HepG2 (cell line): ENCODE data around the gene TEX19. TPM values are rescaled to one million over a fixed set of nuclear protein-coding genes. Genes with fewer than 3 reads are reported as not detected.

Experiments
- ATAD3A ChIP-seq: sonication (generic); formaldehyde crosslinking; IDR thresholded peaks from 2 replicates; pipeline ENCODE4 v1.4.0; 2020; ENCODE audit warnings: missing genetic modification reagents
- CBX2 ChIP-seq, 2 experiments: fragments of 200-600 bp in 1 of 2; sonication (generic); formaldehyde crosslinking in 1 of 2; IDR thresholded peaks; 2 replicates each; pipeline versions ENCODE4 v1.7.0 to v1.8.1; 2018 to 2022; ENCODE audit warnings: low read depth in 2 of 2, low read length in 1 of 2, mild to moderate bottlenecking in 1 of 2, missing genetic modification reagents in 1 of 2
- CEBPG ChIP-seq: IDR thresholded peaks from 2 replicates; pipeline ENCODE4 v1.6.1; 2016
- CENPT ChIP-seq: sonication (generic); formaldehyde crosslinking; IDR thresholded peaks from 2 replicates; pipeline ENCODE4 v1.8.0; 2022; ENCODE audit warnings: low read depth, mild to moderate bottlenecking, moderate library complexity, missing genetic modification reagents
- NR2F1 ChIP-seq, 2 experiments: fragments of 450-650 bp in 1 of 2; formaldehyde crosslinking in 1 of 2; IDR thresholded peaks; 2 replicates each; pipeline versions ENCODE4 v1.5.0 to v1.6.1; 2016 to 2020; ENCODE audit warnings: mild to moderate bottlenecking in 1 of 2, missing compliant biosample characterization in 1 of 2, missing genetic modification reagents in 1 of 2, moderate library complexity in 1 of 2
- PCBP1 ChIP-seq: fragments of 200-400 bp; formaldehyde crosslinking; IDR thresholded peaks from 2 replicates; pipeline ENCODE4 v1.6.1; 2017; ENCODE audit warnings: mild to moderate bottlenecking, low read depth, low read length, borderline replicate concordance
- RFXANK ChIP-seq: IDR thresholded peaks from 2 replicates; pipeline ENCODE4 v1.6.1; 2016
- SALL1 ChIP-seq: sonication (generic); formaldehyde crosslinking; IDR thresholded peaks from 2 replicates; pipeline ENCODE4 v1.8.0; 2022; ENCODE audit warnings: mild to moderate bottlenecking, missing genetic modification reagents
- SALL2 ChIP-seq: sonication (generic); formaldehyde crosslinking; IDR thresholded peaks from 2 replicates; pipeline ENCODE4 v1.8.1; 2023; ENCODE audit warnings: mild to moderate bottlenecking, missing genetic modification reagents, inconsistent platforms
- TCF12 ChIP-seq, 2 experiments: fragments of 450-650 bp in 1 of 2; sonication (generic) in 1 of 2; formaldehyde crosslinking in 1 of 2; IDR thresholded peaks; 2 replicates each; pipeline versions ENCODE4 v1.6.1 to v1.8.0; 2017 to 2022; ENCODE audit warnings: antibody characterized with exemption in 1 of 2, mild to moderate bottlenecking in 1 of 2, missing genetic modification reagents in 1 of 2, moderate library complexity in 1 of 2
- ZFP36L2 ChIP-seq: sonication (generic); formaldehyde crosslinking; IDR thresholded peaks from 2 replicates; pipeline ENCODE4 v1.4.0; 2020; ENCODE audit warnings: missing genetic modification reagents
- ZFP82 ChIP-seq: sonication (generic); formaldehyde crosslinking; IDR thresholded peaks from 2 replicates; pipeline ENCODE4 v1.5.1; 2020; ENCODE audit warnings: mild to moderate bottlenecking, missing genetic modification reagents, borderline replicate concordance
- ZMYM4 ChIP-seq: sonication (generic); formaldehyde crosslinking; IDR thresholded peaks from 2 replicates; pipeline ENCODE4 v1.8.1; 2023; ENCODE audit warnings: mild to moderate bottlenecking, missing genetic modification reagents
- ZNF256 ChIP-seq: sonication (generic); formaldehyde crosslinking; conservative IDR thresholded peaks from 2 replicates; pipeline ENCODE4 v1.4.0; 2020; ENCODE audit warnings: missing genetic modification reagents
- ZNF569 ChIP-seq: sonication (generic); formaldehyde crosslinking; IDR thresholded peaks from 2 replicates; pipeline ENCODE4 v1.5.0; 2020; ENCODE audit warnings: mild to moderate bottlenecking, missing genetic modification reagents, moderate library complexity, borderline replicate concordance
- ZNF614 ChIP-seq: IDR thresholded peaks from 2 replicates; pipeline ENCODE4 v1.6.1; 2018; ENCODE audit warnings: missing biosample characterization, missing genetic modification reagents, inconsistent platforms, borderline replicate concordance
- ZNF672 ChIP-seq: sonication (generic); formaldehyde crosslinking; IDR thresholded peaks from 2 replicates; pipeline ENCODE4 v1.8.1; 2022; ENCODE audit warnings: missing genetic modification reagents
- ZNF879 ChIP-seq: sonication (generic); formaldehyde crosslinking; IDR thresholded peaks from 2 replicates; pipeline ENCODE4 v1.8.1; 2023; ENCODE audit warnings: missing genetic modification reagents
- polyA plus RNA-seq, 8 experiments: library from polyadenylated mRNA; depleted of rRNA in 3 of 8; stranded (reverse) in 7 of 8; unstranded in 1 of 8; fragments of >200 nt; fragmentation: Illumina TruSeq in 4 of 8; extraction: Trizol in 4 of 8; gene quantifications; 2 replicates each; pipeline versions ENCODE4 v1.2.1 to v1.2.3, GENCODE V29; 2011 to 2016; ENCODE audit warnings: low read depth in 4 of 8, missing spikeins in 1 of 8, mixed read lengths in 1 of 8; ENCODE audit not compliant: insufficient read depth in 1 of 8
- total RNA-seq, 5 experiments: library from RNA; depleted of rRNA; stranded (reverse); fragments of >200 nt; fragmentation: Illumina TruSeq; extraction: Trizol; gene quantifications; 2 replicates each; pipeline ENCODE4 v1.2.3, GENCODE V29; 2016; ENCODE audit warnings: low read depth in 1 of 5
- TF ChIP-seq, protein P1 (sequence below): sonication (generic); formaldehyde crosslinking; IDR thresholded peaks from 2 replicates; pipeline ENCODE4 v1.4.0; 2020; ENCODE audit warnings: missing genetic modification reagents
- TF ChIP-seq, protein P2 (sequence below): sonication (generic); formaldehyde crosslinking; IDR thresholded peaks from 2 replicates; pipeline ENCODE4 v1.4.0; 2020; ENCODE audit warnings: missing genetic modification reagents, low read depth, mild to moderate bottlenecking, borderline replicate concordance
- TF ChIP-seq, protein P3 (sequence below): sonication (generic); formaldehyde crosslinking; IDR thresholded peaks from 2 replicates; pipeline ENCODE4 v1.5.1; 2020; ENCODE audit warnings: missing genetic modification reagents, mild to moderate bottlenecking, borderline replicate concordance
- TF ChIP-seq, protein P4 (sequence below): sonication (generic); formaldehyde crosslinking; IDR thresholded peaks from 2 replicates; pipeline ENCODE4 v1.4.0; 2020; ENCODE audit warnings: missing genetic modification reagents, borderline replicate concordance

Gene TEX19
- total and polyA plus RNA-seq, 2 of the 13 experiments (the other 11 are each of a cell fraction or from before 2014, with no cell fraction given), result 1.3 to 6.0 TPM

DNA sequence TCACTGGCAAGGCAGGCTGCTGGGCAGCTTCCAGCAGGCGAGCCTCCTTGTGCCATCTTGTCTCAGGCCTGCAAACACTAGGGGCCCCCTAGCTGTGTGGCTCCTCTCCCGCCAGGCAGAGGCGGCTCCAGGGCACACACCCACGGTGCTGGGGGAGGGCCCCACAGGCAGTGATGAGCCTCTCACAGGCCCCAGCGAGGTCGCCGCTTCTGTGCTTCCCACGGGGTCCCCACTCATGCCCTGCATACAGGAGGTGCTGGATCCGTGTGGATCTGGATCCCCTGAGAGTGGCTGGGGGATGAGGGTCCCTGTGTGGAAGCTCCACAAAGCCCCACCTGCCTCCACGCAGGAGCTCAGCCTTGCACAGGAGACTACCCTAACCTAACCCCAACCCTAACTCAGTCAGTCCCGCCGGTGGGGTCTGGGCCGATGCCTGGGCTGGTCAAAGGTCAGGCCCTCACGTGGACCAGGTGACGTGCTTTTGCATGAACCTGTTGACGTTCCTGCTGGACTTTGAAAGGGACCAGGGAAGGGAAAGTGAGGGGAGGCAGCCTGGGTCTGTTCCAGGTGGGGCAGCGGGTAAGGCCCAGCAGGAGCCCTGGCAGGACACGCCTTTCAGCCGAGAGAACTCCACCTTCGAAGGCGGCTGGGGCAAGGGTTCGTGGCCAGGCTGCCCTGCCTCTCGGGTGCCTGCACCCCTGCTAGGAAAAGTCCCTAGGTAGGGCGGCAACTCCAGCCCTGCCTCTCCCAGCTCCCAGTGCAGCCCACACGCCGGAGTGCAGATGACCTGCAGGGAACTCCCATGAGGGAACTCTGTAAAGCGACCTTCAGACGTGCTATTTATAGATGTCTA, 30.7 kb upstream of the TEX19 start (continued):
- TF ChIP-seq ZFP82 (CRISPR knock-in tag) (no peak), ZNF614 (CRISPR knock-in tag) (peak; percentile 84; the same call in 1 of the 2 replicates), ZNF879 (CRISPR knock-in tag) (0 out of 2 replicates have a peak, but pooled peaks have one; percentile 75), SALL1 (CRISPR knock-in tag) (peak; percentile 98), ZMYM4 (peak; percentile 89), ATAD3A (CRISPR knock-in tag) (no peak), NR2F1 (CRISPR knock-in tag; IDR thresholded peaks at IDR 0.05) (peak; percentile 96 to 98), ZFP36L2 (0 out of 2 replicates have a peak, but pooled peaks have one; percentile 56), CENPT (CRISPR knock-in tag) (no peak), RFXANK (CRISPR knock-in tag) (peak; percentile 25; the same call in 1 of the 2 replicates), CEBPG (CRISPR knock-in tag) (peak; percentile 53), PCBP1 (peak; percentile 79; the same call in 1 of the 2 replicates), ZNF672 (CRISPR knock-in tag) (no peak), TCF12 (IDR thresholded peaks at IDR 0.05) (no peak), TCF12 (CRISPR knock-in tag; IDR thresholded peaks at IDR 0.05) (peak; percentile 68; the same call in 1 of the 2 replicates), CBX2 (IDR thresholded peaks at IDR 0.05; ENCODE audit: low read depth, low read length) (no peak), CBX2 (CRISPR knock-in tag; IDR thresholded peaks at IDR 0.05; ENCODE audit: low read depth) (no peak), ZNF569 (CRISPR knock-in tag) (no peak), SALL2 (CRISPR knock-in tag) (peak; percentile 79), ZNF256 (CRISPR knock-in tag) (peak; percentile 71)
- TF ChIP-seq, protein P1, sequence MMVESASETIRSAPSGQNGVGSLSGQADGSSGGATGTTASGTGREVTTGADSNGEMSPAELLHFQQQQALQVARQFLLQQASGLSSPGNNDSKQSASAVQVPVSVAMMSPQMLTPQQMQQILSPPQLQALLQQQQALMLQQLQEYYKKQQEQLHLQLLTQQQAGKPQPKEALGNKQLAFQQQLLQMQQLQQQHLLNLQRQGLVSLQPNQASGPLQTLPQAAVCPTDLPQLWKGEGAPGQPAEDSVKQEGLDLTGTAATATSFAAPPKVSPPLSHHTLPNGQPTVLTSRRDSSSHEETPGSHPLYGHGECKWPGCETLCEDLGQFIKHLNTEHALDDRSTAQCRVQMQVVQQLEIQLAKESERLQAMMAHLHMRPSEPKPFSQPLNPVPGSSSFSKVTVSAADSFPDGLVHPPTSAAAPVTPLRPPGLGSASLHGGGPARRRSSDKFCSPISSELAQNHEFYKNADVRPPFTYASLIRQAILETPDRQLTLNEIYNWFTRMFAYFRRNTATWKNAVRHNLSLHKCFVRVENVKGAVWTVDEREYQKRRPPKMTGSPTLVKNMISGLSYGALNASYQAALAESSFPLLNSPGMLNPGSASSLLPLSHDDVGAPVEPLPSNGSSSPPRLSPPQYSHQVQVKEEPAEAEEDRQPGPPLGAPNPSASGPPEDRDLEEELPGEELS (CRISPR knock-in tag), result peak; percentile 91
- TF ChIP-seq, protein P2, sequence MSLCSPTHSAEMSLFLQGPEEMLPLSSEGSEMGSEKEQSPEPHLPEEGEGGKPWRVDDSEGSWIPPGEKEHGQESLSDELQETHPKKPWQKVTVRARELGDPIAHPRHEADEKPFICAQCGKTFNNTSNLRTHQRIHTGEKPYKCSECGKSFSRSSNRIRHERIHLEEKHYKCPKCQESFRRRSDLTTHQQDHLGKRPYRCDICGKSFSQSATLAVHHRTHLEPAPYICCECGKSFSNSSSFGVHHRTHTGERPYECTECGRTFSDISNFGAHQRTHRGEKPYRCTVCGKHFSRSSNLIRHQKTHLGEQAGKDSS (CRISPR knock-in tag), result peak; percentile 96
- TF ChIP-seq, protein P3, sequence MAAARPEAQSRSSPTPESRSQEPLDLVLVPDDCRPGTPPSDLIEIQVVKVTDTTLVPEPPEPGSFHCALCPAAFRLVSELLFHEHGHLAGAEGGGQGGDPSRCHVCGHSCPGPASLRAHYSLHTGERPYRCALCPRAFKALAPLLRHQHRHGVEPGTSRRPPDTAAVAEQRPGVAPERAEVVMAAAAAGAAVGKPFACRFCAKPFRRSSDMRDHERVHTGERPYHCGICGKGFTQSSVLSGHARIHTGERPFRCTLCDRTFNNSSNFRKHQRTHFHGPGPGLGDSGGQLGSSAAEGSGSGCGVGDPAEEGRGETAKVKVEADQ (CRISPR knock-in tag), result peak; percentile 89; the same call in 1 of the 2 replicates
- TF ChIP-seq, protein P4, sequence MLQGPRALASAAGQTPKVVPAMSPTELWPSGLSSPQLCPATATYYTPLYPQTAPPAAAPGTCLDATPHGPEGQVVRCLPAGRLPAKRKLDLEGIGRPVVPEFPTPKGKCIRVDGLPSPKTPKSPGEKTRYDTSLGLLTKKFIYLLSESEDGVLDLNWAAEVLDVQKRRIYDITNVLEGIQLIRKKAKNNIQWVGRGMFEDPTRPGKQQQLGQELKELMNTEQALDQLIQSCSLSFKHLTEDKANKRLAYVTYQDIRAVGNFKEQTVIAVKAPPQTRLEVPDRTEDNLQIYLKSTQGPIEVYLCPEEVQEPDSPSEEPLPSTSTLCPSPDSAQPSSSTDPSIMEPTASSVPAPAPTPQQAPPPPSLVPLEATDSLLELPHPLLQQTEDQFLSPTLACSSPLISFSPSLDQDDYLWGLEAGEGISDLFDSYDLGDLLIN (CRISPR knock-in tag), result 0 out of 2 replicates have a peak, but pooled peaks have one; percentile 39
